K562 (cell line): ENCODE results near the gene ZNF512B. TPM values are rescaled to one million over a fixed set of nuclear protein-coding genes. Genes with fewer than 3 reads are reported as not detected.

ENCODE experiments used
- BCLAF1 ChIP-seq, 2 experiments: fragments of 450-650 bp in 1 of 2; IDR thresholded peaks; 2 replicates each; pipeline ENCODE4 v1.6.1; 2011 to 2017; ENCODE audit warnings: low read depth in 2 of 2, antibody characterized with exemption in 1 of 2, borderline replicate concordance in 1 of 2, low read length in 1 of 2, mild to moderate bottlenecking in 1 of 2, mixed read lengths in 1 of 2; ENCODE audit not compliant: control insufficient read depth in 1 of 2
- E2F4 ChIP-seq: sonication (generic); formaldehyde crosslinking; IDR thresholded peaks from 2 replicates; pipeline ENCODE4 v1.8.0; 2022; ENCODE audit warnings: mild to moderate bottlenecking, low read depth, missing genetic modification reagents
- FOXM1 ChIP-seq, 2 experiments: fragments of 450-650 bp in 1 of 2; sonication (generic) in 1 of 2; formaldehyde crosslinking in 1 of 2; IDR thresholded peaks; 2 replicates each; pipeline versions ENCODE4 v1.6.1 to v1.9.0; 2017 to 2022; ENCODE audit warnings: low read depth in 2 of 2, mild to moderate bottlenecking in 2 of 2, missing genetic modification reagents in 1 of 2, moderate library complexity in 1 of 2
- HNRNPLL ChIP-seq: fragments of 200-400 bp; formaldehyde crosslinking; IDR thresholded peaks from 2 replicates; pipeline ENCODE4 v1.6.1; 2017; ENCODE audit warnings: low read length, low read depth, mild to moderate bottlenecking; ENCODE audit not compliant: poor library complexity, severe bottlenecking
- KAT7 ChIP-seq: sonication (generic); formaldehyde crosslinking; IDR thresholded peaks from 2 replicates; pipeline ENCODE4 v1.8.0; 2022; ENCODE audit warnings: missing genetic modification reagents, mild to moderate bottlenecking, borderline replicate concordance
- MBD2 ChIP-seq: sonication (generic); IDR thresholded peaks from 2 replicates; pipeline ENCODE4 v1.6.1; 2016; ENCODE audit warnings: low read depth, borderline replicate concordance
- MYC ChIP-seq, 2 experiments: fragments of 250-450 bp in 1 of 2; sonication (Bioruptor Pico) in 1 of 2; IDR thresholded peaks; 2 replicates each; pipeline versions ENCODE4 v1.5.1 to v1.6.1; 2012 to 2021; ENCODE audit warnings: low read depth in 2 of 2, borderline replicate concordance in 1 of 2, improper control_type of control experiment in 1 of 2, low read length in 1 of 2, mild to moderate bottlenecking in 1 of 2, moderate library complexity in 1 of 2
- NELFE ChIP-seq: IDR thresholded peaks from 2 replicates; pipeline ENCODE4 v1.6.1; 2011; ENCODE audit warnings: mild to moderate bottlenecking; ENCODE audit not compliant: insufficient read depth, insufficient read length
- POLR3G ChIP-seq: IDR thresholded peaks from 2 replicates; pipeline ENCODE4 v1.6.1; 2011; ENCODE audit not compliant: insufficient read length, insufficient replicate concordance; ENCODE audit errors: extremely low read depth
- RFX7 ChIP-seq: fragments of 250-450 bp; sonication (Bioruptor Pico); IDR thresholded peaks from 2 replicates; pipeline ENCODE4 v1.5.1; 2021; ENCODE audit warnings: mild to moderate bottlenecking
- RNF2 ChIP-seq: sonication (generic); IDR thresholded peaks from 2 replicates; pipeline ENCODE4 v1.6.1; 2016
- SLC30A9 ChIP-seq: fragments of 250-450 bp; sonication (Bioruptor Pico); IDR thresholded peaks from 2 replicates; pipeline ENCODE4 v1.8.0; 2022; ENCODE audit warnings: mild to moderate bottlenecking, moderate library complexity
- SMAD1 ChIP-seq: fragments of 150-350 bp; IDR thresholded peaks from 2 replicates; pipeline ENCODE4 v1.6.1; 2014; ENCODE audit warnings: low read length, low read depth; ENCODE audit not compliant: partially characterized antibody
- SMARCC2 ChIP-seq: fragments of 450-650 bp; IDR thresholded peaks from 2 replicates; pipeline ENCODE4 v1.6.1; 2017; ENCODE audit warnings: antibody characterized with exemption, moderate library complexity, mild to moderate bottlenecking, low read depth
- SPI1 ChIP-seq: IDR thresholded peaks from 2 replicates; pipeline ENCODE4 v1.6.1; 2011; ENCODE audit warnings: low read depth, low read length, control low read depth, borderline replicate concordance
- ZBTB49 ChIP-seq: sonication (generic); formaldehyde crosslinking; IDR thresholded peaks from 2 replicates; pipeline ENCODE4 v1.8.0; 2022; ENCODE audit warnings: missing genetic modification reagents, mild to moderate bottlenecking, borderline replicate concordance
- ZNF134 ChIP-seq: fragments of 250-450 bp; sonication (Bioruptor Pico); conservative IDR thresholded peaks from 2 replicates; pipeline ENCODE4 v1.4.0; 2020
- ZNF316 ChIP-seq: fragments of 450-650 bp; IDR thresholded peaks from 2 replicates; pipeline ENCODE4 v1.6.1; 2016
- ZNF507 ChIP-seq: conservative IDR thresholded peaks from 2 replicates; pipeline ENCODE4 v1.6.1; 2017; ENCODE audit warnings: missing genetic modification characterization, missing compliant biosample characterization
- ZNF696 ChIP-seq: fragments of 250-450 bp; sonication (Bioruptor Pico); conservative IDR thresholded peaks from 2 replicates; pipeline ENCODE4 v1.4.0; 2020; ENCODE audit warnings: mild to moderate bottlenecking, moderate library complexity
- polyA plus RNA-seq, 8 experiments: library from polyadenylated mRNA; depleted of rRNA in 4 of 8; stranded (reverse) in 5 of 8; unstranded in 3 of 8; fragments of >200 nt; fragmentation: Nextera tagmentation in 2 of 8; fragmentation: Illumina TruSeq in 1 of 8; extraction: Ambion mirVana in 2 of 8; extraction: Trizol in 1 of 8; gene quantifications; 2 replicates each; pipeline versions ENCODE4 v1.2.1 to v1.2.3, GENCODE V29; 2011 to 2014; ENCODE audit warnings: inconsistent platforms in 1 of 8, missing spikeins in 1 of 8
- total RNA-seq, 7 experiments: library from RNA; depleted of rRNA in 6 of 7; stranded (reverse); fragments of >200 nt in 6 of 7; fragmentation: Illumina TruSeq in 2 of 7; extraction: Trizol in 2 of 7; gene quantifications; 2 replicates each; pipeline versions ENCODE4 v1.2.1 to v1.2.3, GENCODE V29; 2011 to 2021; ENCODE audit warnings: low replicate concordance in 1 of 7

Gene ZNF512B
- total and polyA plus RNA-seq, 9 of the 15 experiments (the other 6 are each of a cell fraction or from before 2014, with no cell fraction given): 0.01 to 27.8 (median 8.2) TPM

GRCh38 chr20:63980806-63981728 lies 11.3 kb upstream of the ZNF512B start, which contains the start of gene PRPF6 (continued):
- TF ChIP-seq ZBTB49 (CRISPR knock-in tag) (no peak), MYC (IDR thresholded peaks at IDR 0.05; ENCODE audit: low read depth, low read length) (peak; percentile 100), MYC (CRISPR knock-in tag; IDR thresholded peaks at IDR 0.05; ENCODE audit: borderline replicate concordance, low read depth) (peak; percentile 98), E2F4 (CRISPR knock-in tag) (0 out of 2 replicates have a peak, but pooled peaks have one; percentile 71), SLC30A9 (CRISPR knock-in tag) (no peak), ZNF134 (CRISPR knock-in tag) (no peak), RNF2 (0 out of 2 replicates have a peak, but pooled peaks have one; percentile 41), ZNF696 (CRISPR knock-in tag) (no peak), BCLAF1 (IDR thresholded peaks at IDR 0.05; ENCODE audit: borderline replicate concordance in 1 of 2, control insufficient read depth in 1 of 2, low read depth in 2 of 2, low read length in 1 of 2) (no peak), HNRNPLL (peak; percentile 40), KAT7 (0 out of 2 replicates have a peak, but pooled peaks have one; percentile 64), SMARCC2 (no peak), SPI1 (peak; percentile 62), NELFE (no peak), ZNF507 (no peak), SMAD1 (peak; percentile 74), POLR3G (no peak), FOXM1 (IDR thresholded peaks at IDR 0.05; ENCODE audit: low read depth) (no peak), FOXM1 (CRISPR knock-in tag; IDR thresholded peaks at IDR 0.05; ENCODE audit: low read depth) (no peak), RFX7 (CRISPR knock-in tag) (no peak), ZNF316 (no peak), MBD2 (peak; percentile 81)
